HEK293 (cell line): Measurements from ENCODE around the gene TXNRD2.

Experiments used
- PBX3 ChIP-seq: sonication (generic); formaldehyde crosslinking; IDR thresholded peaks from 2 replicates; pipeline ENCODE4 v1.8.1; 2022; ENCODE audit warnings: mild to moderate bottlenecking, moderate library complexity, missing genetic modification reagents
- REST ChIP-seq: fragments of 450-650 bp; formaldehyde crosslinking; IDR thresholded peaks from 2 replicates; pipeline ENCODE4 v1.5.1; 2016; ENCODE audit warnings: missing biosample characterization, missing genetic modification characterization
- YY1 ChIP-seq: fragments of 450-650 bp; formaldehyde crosslinking; IDR thresholded peaks from 2 replicates; pipeline ENCODE4 v1.5.1; 2018; ENCODE audit warnings: missing biosample characterization, missing genetic modification characterization
- ZBTB1 ChIP-seq: fragments of 450-650 bp; formaldehyde crosslinking; IDR thresholded peaks from 2 replicates; pipeline ENCODE4 v1.5.1; 2016; ENCODE audit warnings: missing biosample characterization, missing genetic modification characterization
- ZNF114 ChIP-seq: fragments of 450-650 bp; formaldehyde crosslinking; IDR thresholded peaks from 2 replicates; pipeline ENCODE4 v1.5.0; 2017; ENCODE audit warnings: missing biosample characterization, missing genetic modification characterization
- ZNF366 ChIP-seq: fragments of 450-650 bp; formaldehyde crosslinking; conservative IDR thresholded peaks from 2 replicates; pipeline ENCODE4 v1.5.1; 2016; ENCODE audit warnings: missing biosample characterization, missing genetic modification characterization
- ZNF660 ChIP-seq: fragments of 450-650 bp; IDR thresholded peaks from 2 replicates; pipeline ENCODE4 v1.5.1; 2018; ENCODE audit warnings: missing biosample characterization, mild to moderate bottlenecking, missing genetic modification characterization
- ZNF830 ChIP-seq: fragments of 450-650 bp; IDR thresholded peaks from 2 replicates; pipeline ENCODE4 v1.5.0; 2018; ENCODE audit warnings: missing biosample characterization, missing genetic modification characterization, low read depth, mild to moderate bottlenecking, moderate library complexity
- TF ChIP-seq, protein P1 (sequence below): fragments of 450-650 bp; formaldehyde crosslinking; optimal IDR thresholded peaks from 2 replicates; pipeline ENCODE3; 2016; ENCODE audit warnings: missing biosample characterization, mild to moderate bottlenecking, missing genetic modification characterization
- TF ChIP-seq, protein P2 (sequence below): fragments of 450-650 bp; formaldehyde crosslinking; IDR thresholded peaks from 2 replicates; pipeline ENCODE4 v1.5.1; 2016; ENCODE audit warnings: missing biosample characterization, missing genetic modification characterization

DNA sequence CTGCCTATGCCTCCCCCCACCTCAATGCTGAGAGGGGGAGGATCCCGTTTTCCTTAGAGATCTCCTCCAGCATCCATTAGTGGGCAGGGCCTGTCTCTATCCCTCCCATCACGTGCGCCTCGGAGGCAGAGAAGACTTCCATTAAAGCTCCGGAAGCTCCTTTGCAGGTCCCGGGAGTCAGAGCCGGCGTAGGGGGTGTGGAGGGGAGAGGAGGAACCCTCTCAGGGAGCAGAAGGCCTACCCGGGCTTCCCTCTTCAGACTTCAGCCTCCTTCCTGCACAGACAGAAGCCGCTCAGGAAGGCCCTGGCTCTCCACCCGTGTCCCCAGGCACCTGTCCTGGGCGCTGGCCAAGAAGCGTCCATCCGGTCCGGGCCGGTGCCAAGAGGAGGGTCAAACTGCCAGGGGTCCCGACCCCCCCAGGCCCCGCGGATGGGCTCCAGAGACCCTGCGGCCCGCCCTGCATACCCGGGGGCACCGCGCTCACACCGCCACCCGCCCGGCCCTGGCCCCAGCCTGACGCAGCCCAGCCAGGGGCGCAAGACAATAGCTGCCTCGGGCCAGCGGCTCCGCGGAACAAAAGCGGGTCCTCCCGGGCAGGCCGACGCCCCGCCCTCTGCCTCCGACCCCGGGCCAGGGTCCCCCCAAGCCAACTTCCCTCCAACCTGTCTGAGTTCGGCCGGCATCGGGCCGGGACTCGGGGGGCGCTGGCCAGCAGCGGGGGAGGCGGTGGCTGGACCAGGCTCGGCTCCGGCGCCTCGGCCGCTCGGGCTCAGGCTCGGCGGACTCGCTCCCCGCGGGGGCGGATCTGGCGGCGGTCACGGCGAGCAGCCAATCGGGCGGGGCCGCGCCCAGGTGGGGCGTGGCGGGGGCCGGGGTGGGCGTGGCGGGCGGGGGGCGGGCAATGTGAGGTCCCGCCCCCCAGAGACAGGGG is 45.1 kb upstream of the TXNRD2 start:
- TF ChIP-seq YY1 (tag by site-specific recombination) (no peak; the same call in 1 of the 2 replicates), REST (tag by site-specific recombination) (peak; percentile 70), ZNF114 (tag by site-specific recombination) (no peak), ZNF660 (tag by site-specific recombination) (no peak), ZNF830 (tag by site-specific recombination) (no peak), ZBTB1 (tag by site-specific recombination) (no peak), ZNF366 (tag by site-specific recombination) (peak; percentile 89), PBX3 (CRISPR knock-in tag) (no peak)
- TF ChIP-seq, protein P1, sequence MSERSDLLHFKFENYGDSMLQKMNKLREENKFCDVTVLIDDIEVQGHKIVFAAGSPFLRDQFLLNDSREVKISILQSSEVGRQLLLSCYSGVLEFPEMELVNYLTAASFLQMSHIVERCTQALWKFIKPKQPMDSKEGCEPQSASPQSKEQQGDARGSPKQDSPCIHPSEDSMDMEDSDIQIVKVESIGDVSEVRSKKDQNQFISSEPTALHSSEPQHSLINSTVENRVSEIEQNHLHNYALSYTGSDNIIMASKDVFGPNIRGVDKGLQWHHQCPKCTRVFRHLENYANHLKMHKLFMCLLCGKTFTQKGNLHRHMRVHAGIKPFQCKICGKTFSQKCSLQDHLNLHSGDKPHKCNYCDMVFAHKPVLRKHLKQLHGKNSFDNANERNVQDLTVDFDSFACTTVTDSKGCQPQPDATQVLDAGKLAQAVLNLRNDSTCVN, result peak; percentile 69
- TF ChIP-seq, protein P2, sequence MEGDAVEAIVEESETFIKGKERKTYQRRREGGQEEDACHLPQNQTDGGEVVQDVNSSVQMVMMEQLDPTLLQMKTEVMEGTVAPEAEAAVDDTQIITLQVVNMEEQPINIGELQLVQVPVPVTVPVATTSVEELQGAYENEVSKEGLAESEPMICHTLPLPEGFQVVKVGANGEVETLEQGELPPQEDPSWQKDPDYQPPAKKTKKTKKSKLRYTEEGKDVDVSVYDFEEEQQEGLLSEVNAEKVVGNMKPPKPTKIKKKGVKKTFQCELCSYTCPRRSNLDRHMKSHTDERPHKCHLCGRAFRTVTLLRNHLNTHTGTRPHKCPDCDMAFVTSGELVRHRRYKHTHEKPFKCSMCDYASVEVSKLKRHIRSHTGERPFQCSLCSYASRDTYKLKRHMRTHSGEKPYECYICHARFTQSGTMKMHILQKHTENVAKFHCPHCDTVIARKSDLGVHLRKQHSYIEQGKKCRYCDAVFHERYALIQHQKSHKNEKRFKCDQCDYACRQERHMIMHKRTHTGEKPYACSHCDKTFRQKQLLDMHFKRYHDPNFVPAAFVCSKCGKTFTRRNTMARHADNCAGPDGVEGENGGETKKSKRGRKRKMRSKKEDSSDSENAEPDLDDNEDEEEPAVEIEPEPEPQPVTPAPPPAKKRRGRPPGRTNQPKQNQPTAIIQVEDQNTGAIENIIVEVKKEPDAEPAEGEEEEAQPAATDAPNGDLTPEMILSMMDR (tag by site-specific recombination), result 0 out of 2 replicates have a peak, but pooled peaks have one; percentile 13
